Activated naive CD8-positive, alpha-beta T cell treated with anti-CD3 and anti-CD28 coated beads, Interleukin-2, amount 10 ng/mL, durations not matched to agents 7 days and 5 days (primary cell): Measurements from ENCODE around the gene CD80. TPM values are rescaled to one million over a fixed set of nuclear protein-coding genes. Genes with fewer than 3 reads are reported as not detected.

Experiments
- ATAC-seq: fragments of 150-1000 bp; cut with Tn5 transposase; one replicate; pipeline ENCODE4 v1.10.0; 2021; ENCODE audit warnings: low read depth, moderate library complexity
- POLR2A ChIA-PET: fragments of 350-600 bp; sonication (Branson Sonifier 250); formaldehyde crosslinking; loops from one replicate; lab custom pipeline; 2021; ENCODE audit warnings: antibody characterized with exemption; lab: Charles Lee
- DNase-seq: peaks from one replicate; pipeline ENCODE4 v3.0.0; 2021
- H3K27ac Mint-ChIP-seq: one replicate; pipeline ENCODE4 v1.8.0; 2022; ENCODE audit warnings: mild to moderate bottlenecking, mixed read lengths
- H3K27me3 Mint-ChIP-seq: one replicate; pipeline ENCODE4 v1.8.0; 2022; ENCODE audit warnings: mild to moderate bottlenecking, moderate library complexity, mixed read lengths
- H3K36me3 Mint-ChIP-seq: one replicate; pipeline ENCODE4 v1.8.0; 2021; ENCODE audit warnings: mild to moderate bottlenecking, mixed read lengths
- H3K4me1 Mint-ChIP-seq: one replicate; pipeline ENCODE4 v1.8.0; 2021; ENCODE audit warnings: mixed read lengths
- H3K4me3 Mint-ChIP-seq: one replicate; pipeline ENCODE4 v1.8.0; 2022; ENCODE audit warnings: mild to moderate bottlenecking, moderate library complexity, mixed read lengths
- H3K9me3 Mint-ChIP-seq: one replicate; pipeline ENCODE4 v1.8.0; 2021; ENCODE audit warnings: mixed read lengths
- total RNA-seq, 2 experiments: library from RNA; stranded (reverse); gene quantifications; one replicate each; pipeline ENCODE4 v1.2.3, GENCODE V29; 2021

The CD80 gene
- total RNA-seq, 2 experiments from 2014 or later = 11.6 to 15.2 TPM

DNA sequence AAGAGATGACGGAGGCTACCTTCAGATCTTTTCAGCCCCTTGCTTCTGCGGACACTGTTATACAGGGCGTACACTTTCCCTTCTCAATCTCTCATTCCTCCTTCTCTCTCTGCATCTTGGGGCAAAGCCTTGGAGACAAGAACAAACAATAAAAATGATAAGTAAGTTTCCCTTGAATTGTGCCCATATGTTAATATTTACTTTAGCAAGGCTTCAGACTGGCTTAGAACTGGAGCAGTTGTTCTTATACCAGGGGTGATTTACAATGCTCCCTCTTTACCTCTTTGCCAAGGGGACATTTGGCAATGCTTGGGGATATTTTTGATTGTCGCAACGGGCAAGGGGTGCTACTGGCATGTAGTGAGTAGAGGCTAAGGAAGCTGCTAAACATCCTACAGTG lies 31.7 kb downstream of the CD80 start:
- no peak overlapping the region for H3K27ac Mint-ChIP-seq
- POLR2A ChIA-PET = no interaction called here
- no peaks in the 10 kb centered on the region for H3K27me3 Mint-ChIP-seq
- H3K9me3 Mint-ChIP-seq = no peaks in the 10 kb centered on the region
- no peak overlapping the region for H3K4me3 Mint-ChIP-seq
- H3K36me3 Mint-ChIP-seq = peaks cover 54% of the 10 kb centered on the region
- ATAC-seq = no peak
- DNase-seq = no peak
- peaks cover 7% of the 10 kb centered on the region for H3K4me1 Mint-ChIP-seq

DNA sequence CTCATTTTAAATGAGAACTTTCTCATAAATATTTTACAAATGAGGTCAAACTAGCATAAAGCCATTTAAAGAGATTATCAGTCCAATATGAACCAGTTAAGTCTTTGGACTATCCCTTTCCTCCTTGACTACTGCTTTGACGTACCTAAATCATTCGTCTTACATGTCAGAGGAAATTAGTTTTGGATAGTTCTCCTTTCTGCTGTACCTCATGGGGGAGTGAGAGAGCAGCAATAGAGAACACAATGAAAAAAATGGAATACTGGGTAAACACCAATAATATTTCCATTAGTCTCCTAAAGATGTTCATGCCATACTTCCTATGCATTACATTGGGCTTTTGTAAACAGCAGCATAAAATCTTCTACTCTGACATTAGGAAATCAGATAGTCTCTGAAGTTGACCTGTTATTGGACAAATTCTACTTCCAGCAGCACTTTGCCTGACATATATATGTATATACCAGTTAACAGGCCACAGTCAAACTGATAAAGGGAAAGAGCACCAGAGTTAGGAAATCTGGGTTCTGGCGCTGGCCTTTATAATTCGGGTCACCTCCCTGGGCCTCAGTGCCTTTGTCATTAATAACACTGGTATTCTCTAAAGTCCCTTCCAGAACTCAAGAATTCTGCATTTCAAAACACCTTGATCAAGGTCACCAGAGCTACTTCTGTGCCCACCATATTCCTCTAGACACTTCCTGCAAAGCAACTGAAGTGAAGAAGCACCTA lies 34.3 kb downstream of the CD80 start:
- POLR2A ChIA-PET = no interaction called here
- peaks cover 59% of the 10 kb centered on the region for H3K36me3 Mint-ChIP-seq
- H3K9me3 Mint-ChIP-seq = peaks cover 7% of the 10 kb centered on the region
- H3K4me3 Mint-ChIP-seq = no peak overlapping the region
- H3K27ac Mint-ChIP-seq = no peak overlapping the region
- no peaks in the 10 kb centered on the region for H3K27me3 Mint-ChIP-seq
- DNase-seq (no peak), ATAC-seq (no peak)
- H3K4me1 Mint-ChIP-seq = peaks cover 7% of the 10 kb centered on the region

DNA sequence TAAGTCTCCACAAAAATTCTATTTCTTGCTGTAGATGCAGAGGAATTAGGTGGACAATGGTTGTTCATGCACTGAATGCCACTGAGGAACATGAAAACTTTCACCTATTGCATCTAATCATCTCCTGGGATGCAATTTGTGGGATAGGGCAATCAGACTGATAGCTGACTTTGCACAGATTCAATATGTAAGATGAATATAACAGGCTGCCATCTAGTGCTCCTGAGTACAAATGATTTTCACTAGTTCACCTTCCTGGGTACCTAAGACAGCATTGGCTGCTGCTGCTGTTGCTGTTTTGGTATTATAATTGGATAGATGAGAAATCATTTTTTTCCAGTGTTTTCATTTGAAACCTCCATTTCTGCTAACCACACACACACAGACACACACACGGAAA lies 41.4 kb downstream of the CD80 start:
- H3K4me3 Mint-ChIP-seq = no peak overlapping the region
- no peaks in the 10 kb centered on the region for H3K27me3 Mint-ChIP-seq
- peaks cover 9% of the 10 kb centered on the region for H3K9me3 Mint-ChIP-seq
- peaks cover 69% of the 10 kb centered on the region for H3K36me3 Mint-ChIP-seq
- peaks cover under 1% of the 10 kb centered on the region for H3K4me1 Mint-ChIP-seq
- DNase-seq (no peak), ATAC-seq (no peak)
- POLR2A ChIA-PET = interaction anchor here (0.6 to 1.0 kb wide), 3 partner anchors 8 to 148 kb away, joined by 4 to 5 read pairs (median 5); partner anchors contain the start of gene TIMMDC1
- no peak overlapping the region for H3K27ac Mint-ChIP-seq

DNA sequence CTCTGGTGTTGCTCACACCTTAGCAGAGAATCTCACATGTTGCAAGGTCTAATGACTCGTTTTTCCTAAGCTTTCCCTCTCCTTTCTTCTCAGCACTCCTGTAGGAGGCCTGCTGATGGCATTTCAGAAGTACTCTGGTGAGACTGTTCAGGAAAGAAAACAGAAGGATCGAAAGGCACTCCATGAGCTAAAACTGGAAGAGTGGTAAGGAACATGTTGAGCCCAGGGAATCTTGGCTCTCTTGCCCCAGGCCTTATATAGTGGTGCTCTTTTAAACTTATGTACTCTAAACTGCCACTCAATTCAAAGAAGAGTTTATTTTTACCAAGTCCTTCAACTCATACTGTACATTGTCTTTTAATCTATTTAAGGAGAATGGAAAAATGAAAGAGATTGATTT lies 42.3 kb downstream of the CD80 start:
- Mint-ChIP-seq H3K4me1 (no peaks in the 10 kb centered on the region), H3K36me3 (peaks cover 68% of the 10 kb centered on the region), H3K27me3 (no peaks in the 10 kb centered on the region), H3K9me3 (peaks cover 9% of the 10 kb centered on the region), H3K27ac (no peak overlapping the region), H3K4me3 (no peak overlapping the region)
- no peak for ATAC-seq
- no peak for DNase-seq
- POLR2A ChIA-PET = no interaction called here

DNA sequence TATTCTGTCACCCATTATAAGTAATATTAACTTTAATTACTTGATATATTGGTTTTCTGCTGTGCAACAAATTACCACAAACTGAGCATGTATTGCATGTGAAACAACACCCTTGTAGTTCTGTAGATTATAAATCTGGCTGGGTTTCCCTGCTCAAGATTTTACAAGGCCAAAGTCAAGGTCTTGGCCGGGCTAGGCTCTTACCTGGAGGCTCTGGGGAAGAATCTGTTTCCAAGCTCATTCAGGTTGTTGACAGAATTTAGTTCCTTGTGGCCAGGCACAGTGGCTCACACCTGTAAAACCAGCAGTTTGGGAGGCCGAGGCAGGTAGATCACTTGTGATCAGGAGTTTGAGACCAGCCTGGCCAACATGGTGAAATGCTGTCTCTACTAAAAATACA lies 44.8 kb downstream of the CD80 start:
- POLR2A ChIA-PET = no interaction called here
- DNase-seq = no peak
- no peak for ATAC-seq
- Mint-ChIP-seq H3K9me3 (no peaks in the 10 kb centered on the region), H3K4me3 (no peak overlapping the region), H3K27ac (no peak overlapping the region), H3K4me1 (no peaks in the 10 kb centered on the region), H3K27me3 (no peaks in the 10 kb centered on the region), H3K36me3 (peaks cover 46% of the 10 kb centered on the region)

DNA sequence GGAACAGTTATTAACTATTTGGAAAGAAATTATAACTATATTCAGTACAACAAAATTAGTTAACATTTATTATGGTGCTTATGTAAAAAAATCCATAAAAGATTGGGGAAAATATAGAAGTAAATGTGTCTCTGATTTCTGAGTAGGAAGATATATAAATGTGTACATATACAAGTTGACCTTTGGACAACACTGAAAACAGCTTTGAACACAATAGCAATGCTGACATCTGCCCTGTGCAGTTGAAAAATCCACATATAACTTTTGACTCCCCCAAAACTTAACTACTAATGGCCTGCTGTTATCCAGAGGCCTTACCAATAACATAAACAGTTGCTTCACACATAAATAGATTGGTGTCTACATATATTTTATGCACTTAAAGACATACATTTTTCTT lies 48.7 kb downstream of the CD80 start:
- Mint-ChIP-seq H3K27ac (no peak overlapping the region), H3K27me3 (no peaks in the 10 kb centered on the region), H3K36me3 (peaks cover 41% of the 10 kb centered on the region), H3K4me1 (peaks cover 28% of the 10 kb centered on the region), H3K9me3 (no peaks in the 10 kb centered on the region), H3K4me3 (no peak overlapping the region)
- POLR2A ChIA-PET = no interaction called here
- ATAC-seq = no peak
- no peak for DNase-seq

DNA sequence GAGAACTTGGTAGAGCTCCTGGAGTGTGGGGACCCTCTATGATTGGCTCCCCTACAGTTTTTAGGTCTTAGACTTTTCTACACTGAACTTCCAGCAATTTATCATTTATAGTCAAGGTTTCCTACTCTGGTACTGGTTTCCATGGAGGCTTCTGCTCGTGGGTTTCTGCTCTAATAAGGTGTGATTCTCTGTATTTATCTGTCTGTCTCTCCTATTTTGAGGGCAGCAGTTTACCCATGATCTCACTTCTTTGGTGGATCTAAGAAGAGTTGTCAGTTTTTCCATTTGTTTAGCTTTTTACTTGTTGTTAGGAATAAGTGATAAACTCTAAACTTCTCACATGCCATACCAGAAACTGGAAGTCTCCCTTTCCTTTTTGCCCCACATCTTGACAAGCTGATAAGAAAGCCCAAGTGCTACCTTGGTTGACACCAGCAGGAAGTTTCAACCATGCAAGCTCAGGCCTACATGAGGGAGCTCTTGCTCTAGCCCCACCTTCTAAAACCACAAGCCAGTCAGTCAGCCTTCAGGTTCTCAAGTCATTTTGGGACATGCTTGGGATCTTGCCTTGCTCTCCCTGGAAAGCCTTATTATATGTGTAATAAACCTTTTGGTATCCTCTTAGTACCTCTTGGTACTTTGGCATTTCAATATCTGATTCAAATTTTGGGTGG lies 51.1 kb downstream of the CD80 start:
- no peaks in the 10 kb centered on the region for H3K27me3 Mint-ChIP-seq
- peaks cover 43% of the 10 kb centered on the region for H3K36me3 Mint-ChIP-seq
- peaks cover 30% of the 10 kb centered on the region for H3K4me1 Mint-ChIP-seq
- ATAC-seq (peak; percentile 95), DNase-seq (no peak)
- POLR2A ChIA-PET = interaction anchor here (0.6 to 3.0 kb wide), 6 partner anchors 10 to 160 kb away, joined by 3 to 22 read pairs (median 4); partner anchors contain the start of genes CD80, POGLUT1, TIMMDC1 and TMEM39A
- peak overlapping the region; percentile 61 for H3K4me3 Mint-ChIP-seq
- no peaks in the 10 kb centered on the region for H3K9me3 Mint-ChIP-seq
- peak overlapping the region; percentile 85 for H3K27ac Mint-ChIP-seq

DNA sequence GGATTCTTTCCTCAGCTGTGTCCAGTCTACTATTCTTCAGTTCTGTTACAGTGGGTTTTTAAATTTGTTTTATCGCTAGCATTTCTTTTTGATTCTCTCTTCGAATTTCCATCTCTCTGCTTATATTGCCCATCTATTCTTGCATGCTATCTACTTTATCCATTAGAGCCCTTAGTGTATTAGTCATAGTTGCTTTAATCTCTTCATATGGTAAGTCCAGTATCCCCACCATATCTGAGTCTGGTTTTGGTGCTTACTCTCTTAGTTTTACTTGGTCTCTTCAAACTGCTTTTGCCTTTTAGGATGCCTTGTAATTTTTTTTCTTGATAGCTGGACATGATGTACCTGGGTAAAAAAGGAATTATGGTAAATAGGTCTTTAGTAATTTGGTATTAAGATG lies 52.0 kb downstream of the CD80 start:
- peak overlapping the region; percentile 85 for H3K27ac Mint-ChIP-seq
- H3K9me3 Mint-ChIP-seq = no peaks in the 10 kb centered on the region
- ATAC-seq = no peak
- H3K36me3 Mint-ChIP-seq = peaks cover 39% of the 10 kb centered on the region
- H3K4me1 Mint-ChIP-seq = peaks cover 30% of the 10 kb centered on the region
- H3K27me3 Mint-ChIP-seq = no peaks in the 10 kb centered on the region
- peak overlapping the region; percentile 80 for H3K4me3 Mint-ChIP-seq
- POLR2A ChIA-PET = interaction anchor here (1.8 to 3.0 kb wide), 2 partner anchors 9 to 44 kb away, joined by 11 to 22 read pairs; partner anchors contain the start of genes TIMMDC1 and TMEM39A
- DNase-seq = no peak

DNA sequence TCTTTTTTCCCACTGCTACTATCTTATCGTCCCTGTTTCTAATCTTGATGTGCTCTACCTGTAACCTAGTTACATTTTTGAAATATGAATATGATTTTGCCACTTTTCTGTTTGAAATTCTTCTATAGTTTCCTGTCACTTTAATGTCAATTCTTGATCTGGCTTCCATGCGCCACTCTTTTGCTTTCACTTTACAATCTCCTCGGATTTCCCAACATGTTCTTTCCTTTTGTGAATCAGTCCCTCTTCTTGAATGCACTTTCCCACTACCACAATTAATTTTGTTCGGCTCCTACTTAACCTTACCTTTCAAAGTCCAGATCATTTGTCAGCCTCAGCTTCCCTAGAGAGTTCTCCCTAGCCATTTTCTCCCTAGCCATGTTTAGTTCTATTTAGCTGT lies 52.8 kb downstream of the CD80 start:
- no peak for ATAC-seq
- POLR2A ChIA-PET = interaction anchor here (1.5 to 3.0 kb wide), 2 partner anchors 8 to 43 kb away, joined by 4 to 22 read pairs; partner anchors contain the start of genes TIMMDC1 and TMEM39A
- Mint-ChIP-seq H3K27ac (peak overlapping the region; percentile 85), H3K4me1 (peaks cover 32% of the 10 kb centered on the region), H3K4me3 (peak overlapping the region; percentile 80), H3K36me3 (peaks cover 41% of the 10 kb centered on the region), H3K27me3 (no peaks in the 10 kb centered on the region), H3K9me3 (no peaks in the 10 kb centered on the region)
- no peak for DNase-seq

DNA sequence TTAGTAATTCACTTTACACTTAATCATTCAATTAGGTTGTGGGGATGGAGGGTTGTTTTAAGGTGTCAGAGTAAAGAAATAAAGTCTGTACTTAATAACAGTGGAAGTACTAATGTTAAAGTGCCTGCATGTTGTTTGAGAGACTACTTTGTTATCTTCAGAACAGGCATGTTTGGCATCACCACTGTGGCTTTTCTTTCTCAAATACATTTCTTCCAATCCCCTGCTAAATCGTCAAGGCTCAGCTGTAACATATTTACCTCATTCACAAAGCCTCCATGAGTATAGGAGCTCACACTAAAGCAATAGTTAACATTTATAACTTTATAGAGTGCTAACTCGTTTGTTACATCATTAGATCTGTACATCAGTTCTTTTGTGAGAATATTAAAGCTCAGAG lies 58.5 kb downstream of the CD80 start:
- Mint-ChIP-seq H3K27me3 (no peaks in the 10 kb centered on the region), H3K27ac (no peak overlapping the region), H3K36me3 (peaks cover 21% of the 10 kb centered on the region), H3K9me3 (no peaks in the 10 kb centered on the region), H3K4me1 (peaks cover 19% of the 10 kb centered on the region), H3K4me3 (peak overlapping the region; percentile 99)
- no peak for DNase-seq
- ATAC-seq = no peak
- POLR2A ChIA-PET = interaction anchor here (0.5 to 5.3 kb wide), 6 partner anchors 31 to 179 kb away, joined by 3 to 55 read pairs (median 3); partner anchors contain the start of genes POGLUT1 and TMEM39A

DNA sequence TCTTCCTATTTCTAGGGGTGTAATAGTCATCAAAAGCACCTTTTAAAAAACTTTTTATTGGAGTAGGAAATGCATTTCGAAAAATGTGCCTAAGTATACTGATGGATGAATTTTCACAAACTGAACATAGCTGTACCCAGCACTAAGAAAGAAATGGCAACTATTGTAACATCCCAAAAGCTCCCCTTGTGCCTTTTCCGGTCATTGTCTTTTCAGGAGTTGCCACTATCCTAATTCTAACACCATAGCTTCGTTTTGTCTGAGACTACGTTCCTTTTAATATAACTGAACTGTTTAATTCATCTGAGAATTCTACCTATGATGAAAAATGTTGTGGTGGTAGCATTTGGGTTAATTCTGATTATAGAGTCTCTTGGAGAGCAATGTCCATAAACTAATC lies 59.1 kb downstream of the CD80 start:
- no peak for DNase-seq
- Mint-ChIP-seq H3K27ac (no peak overlapping the region), H3K27me3 (no peaks in the 10 kb centered on the region), H3K4me1 (peaks cover 19% of the 10 kb centered on the region), H3K9me3 (no peaks in the 10 kb centered on the region), H3K4me3 (peak overlapping the region; percentile 99), H3K36me3 (peaks cover 20% of the 10 kb centered on the region)
- POLR2A ChIA-PET = interaction anchor here (1.2 to 5.3 kb wide), 5 partner anchors 31 to 179 kb away, joined by 3 to 55 read pairs (median 5); partner anchors contain the start of genes CD80, POGLUT1 and TMEM39A
- no peak for ATAC-seq

DNA sequence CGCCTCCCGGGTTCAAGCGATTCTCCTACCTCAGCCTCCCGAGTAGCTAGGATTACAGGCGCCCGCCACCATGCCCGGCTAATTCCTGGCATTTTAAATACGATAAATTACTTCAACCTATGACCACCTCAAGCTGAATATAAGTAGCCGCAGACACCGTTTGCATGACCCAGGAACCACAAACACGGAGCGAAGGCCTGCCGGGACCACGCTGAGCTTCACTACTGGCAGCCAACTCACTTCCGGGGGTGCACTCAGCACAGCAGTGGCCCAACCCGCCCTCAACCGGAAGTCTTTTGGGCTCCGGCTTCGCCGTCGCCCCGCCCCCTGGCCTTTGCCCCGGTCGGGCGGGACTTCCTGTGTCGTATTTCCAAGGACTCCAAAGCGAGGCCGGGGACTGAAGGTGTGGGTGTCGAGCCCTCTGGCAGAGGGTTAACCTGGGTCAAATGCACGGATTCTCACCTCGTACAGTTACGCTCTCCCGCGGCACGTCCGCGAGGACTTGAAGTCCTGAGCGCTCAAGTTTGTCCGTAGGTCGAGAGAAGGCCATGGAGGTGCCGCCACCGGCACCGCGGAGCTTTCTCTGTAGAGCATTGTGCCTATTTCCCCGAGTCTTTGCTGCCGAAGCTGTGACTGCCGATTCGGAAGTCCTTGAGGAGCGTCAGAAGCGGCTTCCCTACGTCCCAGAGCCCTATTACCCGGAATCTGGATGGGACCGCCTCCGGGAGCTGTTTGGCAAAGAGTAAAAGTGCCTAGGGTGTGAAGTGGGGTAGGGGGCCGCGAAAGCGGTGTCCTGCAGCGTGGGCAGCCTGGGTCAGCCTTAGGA lies 61.0 kb downstream of the CD80 start, which contains the start of gene TIMMDC1:
TSS of gene TIMMDC1 (plus strand) at position 362 of the 826 bp plus-strand sequence. CDS start at position 549, 187 bp downstream.
- Mint-ChIP-seq H3K27ac (peak within 1 kb of the TSS; percentile 99), H3K4me3 (peak within 1 kb of the TSS; percentile 99), H3K4me1 (peaks cover 17% of the 10 kb centered on the region), H3K9me3 (no peaks in the 10 kb centered on the region), H3K36me3 (peaks cover 13% of the 10 kb centered on the region), H3K27me3 (no peaks in the 10 kb centered on the region)
- POLR2A ChIA-PET = interaction anchor here (0.5 to 5.3 kb wide), 20 partner anchors 9 to 1069 kb away, joined by 3 to 56 read pairs (median 5); partner anchors contain the start of genes ADPRH, ARHGAP31, CD80 and COX17
- peak; percentile 98 for ATAC-seq
- DNase-seq = peak; percentile 97
